UCSD-AML1 (cell line): ENCODE measurements around the gene PASK.

Experiments
- DNase-seq: peaks from one replicate; lab custom pipeline; 2025; ENCODE audit not compliant: unreplicated experiment; lab: John Stamatoyannopoulos, UW

Gene PASK

GRCh38 chr2:241128266-241128665 is 21.0 kb downstream of the PASK start:
- DNase-seq, result no peak

GRCh38 chr2:241126771-241127202 is 22.5 kb downstream of the PASK start:
- no peak for DNase-seq

GRCh38 chr2:241126201-241126611 is 23.1 kb downstream of the PASK start:
- DNase-seq, result no peak

- DNase-seq, result no peak
These were observed 23.6 kb downstream of the PASK start for GRCh38 chr2:241125626-241126025.

- no peak for DNase-seq
These were observed 25.3 kb downstream of the PASK start for GRCh38 chr2:241123816-241124536.

- no peak for DNase-seq
These were observed 26.8 kb downstream of the PASK start for GRCh38 chr2:241122376-241123002.

- DNase-seq, result no peak
These were observed 28.3 kb downstream of the PASK start for GRCh38 chr2:241121008-241121407.

GRCh38 chr2:241120440-241120839 is 28.8 kb downstream of the PASK start:
- DNase-seq, result no peak

- no peak for DNase-seq
These were observed 30.4 kb downstream of the PASK start for GRCh38 chr2:241118737-241119505.

- no peak for DNase-seq
These were observed 32.4 kb downstream of the PASK start for GRCh38 chr2:241116606-241117560.

- no peak for DNase-seq
These were observed 33.9 kb downstream of the PASK start for GRCh38 chr2:241115361-241115760.

GRCh38 chr2:241114836-241115235 is 34.4 kb downstream of the PASK start:
- no peak for DNase-seq

GRCh38 chr2:241112592-241112991 is 36.7 kb downstream of the PASK start:
- no peak for DNase-seq

GRCh38 chr2:241112046-241112445 is 37.2 kb downstream of the PASK start:
- DNase-seq, result no peak

GRCh38 chr2:241111440-241111805 is 37.8 kb downstream of the PASK start:
- DNase-seq, result no peak

- no peak for DNase-seq
These were observed 38.4 kb downstream of the PASK start for GRCh38 chr2:241110607-241111439.

- no peak for DNase-seq
These were observed 39.1 kb downstream of the PASK start for GRCh38 chr2:241110089-241110606.

- DNase-seq, result no peak
These were observed 39.8 kb downstream of the PASK start for GRCh38 chr2:241109210-241110088.
